GM18505 (cell line): Measurements from ENCODE around the gene BAIAP2L1.
"Not testable (repeated sequence)": the region's sequence is repeated elsewhere in the genome, so short reads cannot be mapped to it uniquely, and the experiment has no call there.

Experiments used
- ATAC-seq: cut with Tn5 transposase; IDR thresholded peaks from one replicate; pipeline ENCODE4 v1.9.1; 2021; ENCODE audit not compliant: unreplicated experiment
- POLR2A ChIP-seq: IDR thresholded peaks from 4 replicates; pipeline ENCODE4 v1.6.1; 2011; ENCODE audit warnings: borderline replicate concordance; ENCODE audit not compliant: insufficient read depth, insufficient read length; ENCODE audit errors: extremely low read depth

The BAIAP2L1 gene

DNA sequence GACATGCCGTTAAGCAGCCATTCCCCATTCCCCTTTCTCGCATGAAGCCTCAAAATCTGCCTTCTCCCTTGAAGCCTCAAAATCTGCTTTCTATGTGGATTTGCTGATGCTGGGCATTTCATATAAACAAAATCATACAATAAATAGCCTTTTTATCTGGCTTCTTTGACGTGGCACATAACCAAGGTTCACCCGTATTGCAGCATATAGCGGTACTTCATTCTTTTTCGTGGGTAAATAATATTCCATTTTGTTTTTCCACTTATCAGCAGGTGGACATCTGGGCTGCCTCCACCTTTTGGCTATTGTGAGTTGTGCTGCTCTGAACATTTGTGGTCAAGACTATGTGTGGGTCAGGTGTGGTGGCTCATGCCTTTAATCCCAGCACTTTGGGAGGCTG lies 62.4 kb downstream of the BAIAP2L1 start:
- no peak for ATAC-seq

GRCh38 chr7:98335411-98335977 lies 65.4 kb downstream of the BAIAP2L1 start:
- no peak for ATAC-seq
- no peak for TF ChIP-seq POLR2A

More for the DNA sequence above, 62.4 kb downstream of the BAIAP2L1 start:
- TF ChIP-seq POLR2A = no peak

DNA sequence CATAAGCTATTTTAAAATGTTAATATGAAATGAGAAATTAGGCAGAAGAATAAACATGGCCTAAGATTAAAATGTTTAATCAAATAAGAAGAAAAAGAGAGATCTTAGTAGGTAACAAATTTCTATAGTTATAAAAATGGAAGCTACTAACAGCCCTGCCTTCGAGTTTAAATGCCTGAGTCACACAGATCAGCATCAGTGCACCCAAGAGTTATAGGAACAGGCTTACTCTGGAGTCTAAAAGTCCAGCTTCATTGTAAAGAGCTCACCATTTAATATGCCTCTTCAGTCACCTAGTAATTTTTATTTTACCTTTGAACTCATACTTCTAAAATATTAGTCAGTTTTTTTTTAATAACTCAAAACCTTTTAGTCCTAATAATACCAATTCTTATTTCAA lies 66.8 kb downstream of the BAIAP2L1 start:
- TF ChIP-seq POLR2A = no peak
- ATAC-seq = no peak

GRCh38 chr7:98330926-98331529 lies 69.9 kb downstream of the BAIAP2L1 start:
- TF ChIP-seq POLR2A = no peak

DNA sequence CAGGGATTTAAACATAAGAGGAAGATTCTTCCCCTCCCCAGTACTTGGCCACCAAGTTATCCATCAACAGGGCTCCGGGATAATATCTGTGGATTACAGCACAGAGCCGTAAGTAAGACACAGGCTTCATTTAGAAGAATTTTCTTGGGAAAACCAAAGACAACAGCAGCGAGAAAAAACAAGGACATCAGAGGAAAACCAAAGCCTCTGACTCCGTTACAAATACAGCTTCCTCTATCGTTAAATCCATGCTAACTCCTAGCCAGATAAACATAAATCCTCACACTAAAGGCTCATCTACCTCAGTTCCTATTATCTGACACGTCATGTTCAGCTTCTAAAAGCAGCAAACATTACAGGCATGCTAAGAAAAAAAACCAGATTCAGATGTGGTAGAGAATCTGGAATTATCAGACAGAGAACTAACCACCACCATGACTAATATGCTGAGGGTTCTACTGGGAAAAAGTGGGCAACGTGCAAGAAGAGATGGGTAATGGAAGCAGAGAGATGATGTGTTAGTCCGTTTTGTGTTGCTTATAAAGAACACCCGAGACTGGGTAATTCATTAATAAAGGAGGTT lies 71.0 kb downstream of the BAIAP2L1 start:
- no peak for TF ChIP-seq POLR2A
- ATAC-seq = no peak

More at GRCh38 chr7:98330926-98331529, 69.9 kb downstream of the BAIAP2L1 start:
- ATAC-seq = no peak

GRCh38 chr7:98329100-98329790 lies 71.6 kb downstream of the BAIAP2L1 start:
- no peak for ATAC-seq
- no peak for TF ChIP-seq POLR2A

GRCh38 chr7:98324782-98325181 lies 76.1 kb downstream of the BAIAP2L1 start:
- no peak for TF ChIP-seq POLR2A
- ATAC-seq = no peak

GRCh38 chr7:98323597-98324322 lies 77.1 kb downstream of the BAIAP2L1 start:
- TF ChIP-seq POLR2A = no peak
- ATAC-seq = no peak

DNA sequence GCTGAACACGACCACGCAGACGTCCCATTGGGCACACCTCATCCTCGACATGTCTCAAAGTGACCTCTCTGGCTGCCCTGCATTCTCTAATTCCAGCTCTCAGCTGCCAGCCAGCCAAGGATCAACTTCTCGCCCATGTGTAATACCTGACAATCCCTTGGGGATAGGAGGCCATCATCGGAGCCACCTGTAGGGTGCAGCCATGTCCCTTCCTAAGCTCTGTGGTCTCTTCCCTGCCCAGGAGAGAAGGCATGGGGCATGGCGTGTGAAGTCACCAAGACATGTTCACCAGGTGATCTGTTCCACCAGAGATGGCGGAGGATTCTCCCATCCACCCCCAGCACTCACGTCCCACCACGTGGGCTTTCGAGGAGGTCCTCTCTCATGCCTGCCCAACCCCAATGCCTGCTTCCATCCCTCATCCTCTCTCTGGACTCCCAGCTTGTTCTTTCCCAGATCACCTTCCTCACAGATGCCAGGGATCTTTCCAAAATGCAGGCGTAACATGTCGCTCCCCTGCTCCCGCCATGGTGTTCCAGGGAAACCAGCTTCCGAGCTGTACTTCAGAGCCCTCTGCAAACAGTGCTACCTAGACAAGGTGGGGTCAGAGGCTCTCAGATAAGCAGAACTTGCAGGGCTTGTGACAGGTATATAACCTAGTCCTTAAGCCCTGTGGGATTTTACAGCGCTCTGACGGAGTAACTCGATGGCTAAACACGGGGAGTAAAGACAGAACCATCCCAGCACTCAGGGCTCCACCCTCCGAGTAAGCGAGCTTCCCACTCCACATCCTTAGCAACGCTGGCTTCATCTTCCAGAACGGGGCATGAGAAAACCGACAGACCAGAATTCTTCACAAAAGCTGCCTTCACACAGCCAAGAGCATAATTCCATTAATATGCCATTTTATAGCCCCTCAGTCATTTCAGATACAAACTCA lies 78.3 kb downstream of the BAIAP2L1 start:
- TF ChIP-seq POLR2A = no peak
- no peak for ATAC-seq

- no peak for ATAC-seq
- TF ChIP-seq POLR2A = no peak
Observed at GRCh38 chr7:98321301-98321700, 79.6 kb downstream of the BAIAP2L1 start.

GRCh38 chr7:98319176-98319575 lies 81.7 kb downstream of the BAIAP2L1 start:
- no peak for TF ChIP-seq POLR2A
- ATAC-seq = no peak

DNA sequence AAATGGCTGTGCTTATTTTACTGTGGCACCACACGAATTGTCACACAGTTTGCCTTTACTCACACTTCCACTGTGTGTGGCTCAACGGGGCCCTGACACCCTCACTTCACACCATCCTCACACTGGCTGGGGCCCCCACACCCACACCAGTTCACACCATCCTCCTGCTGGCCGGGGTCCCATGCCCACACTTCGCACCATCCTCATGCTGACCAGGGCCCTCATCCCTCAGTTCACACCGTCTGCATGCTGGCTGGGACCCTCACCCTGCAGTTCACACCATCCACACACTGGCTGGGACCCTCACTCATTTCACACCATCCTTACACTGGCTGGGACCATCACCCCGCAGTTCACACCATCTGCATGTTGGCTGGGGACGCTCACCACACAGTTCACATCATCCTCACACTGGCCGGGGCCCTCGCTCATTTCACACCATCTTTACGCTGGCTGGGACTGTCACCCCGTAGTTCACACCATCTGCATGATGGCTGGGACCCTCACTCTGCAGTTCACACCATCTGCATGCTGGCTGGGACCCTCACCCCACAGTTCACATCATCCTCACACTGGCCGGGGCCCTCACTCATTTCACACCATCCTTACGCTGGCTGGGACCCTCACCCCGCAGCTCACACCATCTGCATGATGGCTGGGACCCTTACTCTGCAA lies 83.4 kb downstream of the BAIAP2L1 start:
- ATAC-seq = no peak
- TF ChIP-seq POLR2A = no peak

- ATAC-seq = not testable (repeated sequence)
Observed at GRCh38 chr7:98315994-98316527, 84.8 kb downstream of the BAIAP2L1 start.
